Testis (tissue), 2 donors: ENCODE results near the gene ZNF865.

Experiments
- CTCF ChIP-seq, 3 experiments: fragments of 450-650 bp in 2 of 3; fragments of 200-600 bp in 1 of 3; sonication (generic) in 1 of 3; IDR thresholded peaks; one replicate each; pipeline ENCODE4 v1.5.1; 2016 to 2019; ENCODE audit warnings: antibody characterized with exemption in 3 of 3, mild to moderate bottlenecking in 2 of 3, moderate library complexity in 1 of 3
- POLR2A ChIP-seq: fragments of 450-650 bp; IDR thresholded peaks from one replicate; pipeline ENCODE4 v1.6.1; 2017; ENCODE audit warnings: antibody characterized with exemption, mild to moderate bottlenecking, moderate library complexity

- TF ChIP-seq POLR2A = no peak
- no peak for TF ChIP-seq CTCF (IDR thresholded peaks at IDR 0.05)
Measured at GRCh38 chr19:55566823-55567222, 38.6 kb upstream of the ZNF865 start.
